HG02588 (cell line): Measurements from ENCODE around the gene TMPRSS6.

Experiments
- ATAC-seq: cut with Tn5 transposase; IDR thresholded peaks from one replicate; pipeline ENCODE4 v1.9.1; 2021; ENCODE audit warnings: mild to moderate bottlenecking, moderate library complexity; ENCODE audit not compliant: unreplicated experiment

Gene TMPRSS6

GRCh38 chr22:37141476-37141875, 32.0 kb upstream of the TMPRSS6 start:
- no peak for ATAC-seq

- ATAC-seq: no peak
Measured at GRCh38 chr22:37140686-37141323, 31.3 kb upstream of the TMPRSS6 start.

GRCh38 chr22:37139762-37140161, 30.2 kb upstream of the TMPRSS6 start:
- ATAC-seq: no peak

- no peak for ATAC-seq
Measured at GRCh38 chr22:37138849-37139561, 29.5 kb upstream of the TMPRSS6 start.

- no peak for ATAC-seq
Measured at GRCh38 chr22:37137903-37138665, 28.6 kb upstream of the TMPRSS6 start.

GRCh38 chr22:37137131-37137530, 27.6 kb upstream of the TMPRSS6 start:
- no peak for ATAC-seq

GRCh38 chr22:37135023-37135422, 25.5 kb upstream of the TMPRSS6 start:
- no peak for ATAC-seq

- ATAC-seq: no peak
Measured at GRCh38 chr22:37133304-37134018, 23.9 kb upstream of the TMPRSS6 start.

GRCh38 chr22:37132773-37133172, 23.3 kb upstream of the TMPRSS6 start:
- no peak for ATAC-seq

- no peak for ATAC-seq
Measured at GRCh38 chr22:37129866-37130441, 20.4 kb upstream of the TMPRSS6 start.

GRCh38 chr22:37128555-37129281, 19.2 kb upstream of the TMPRSS6 start:
- no peak for ATAC-seq

GRCh38 chr22:37127350-37127878, 17.9 kb upstream of the TMPRSS6 start:
- no peak for ATAC-seq

- ATAC-seq: no peak
Measured at GRCh38 chr22:37126882-37127281, 17.4 kb upstream of the TMPRSS6 start.

- no peak for ATAC-seq
Measured at GRCh38 chr22:37126383-37126782, 16.9 kb upstream of the TMPRSS6 start.

- ATAC-seq: no peak
Measured at GRCh38 chr22:37123649-37124048, 14.1 kb upstream of the TMPRSS6 start.

GRCh38 chr22:37122598-37123180, 13.2 kb upstream of the TMPRSS6 start:
- no peak for ATAC-seq

GRCh38 chr22:37121887-37122591, 12.5 kb upstream of the TMPRSS6 start:
- ATAC-seq: peak; percentile 76

GRCh38 chr22:37120569-37121340, 11.2 kb upstream of the TMPRSS6 start:
- no peak for ATAC-seq
